HEK293 (cell line): ENCODE results near the gene STK4.

Source experiments
- CTCF ChIA-PET: fragments of 350-600 bp; formaldehyde crosslinking; extraction: SDS; loops from one replicate; lab custom pipeline; 2021; ENCODE audit warnings: antibody characterized with exemption; lab: Yijun Ruan, JAX
- POLR2A ChIA-PET: fragments of 300-600 bp; formaldehyde crosslinking; extraction: SDS; loops from one replicate; lab custom pipeline; 2020; ENCODE audit warnings: antibody characterized with exemption, inconsistent platforms; lab: Yijun Ruan, JAX
- H3K27ac ChIP-seq: fragments of 200-500 bp; sonication (Bioruptor generic); 2 replicates; pipeline ENCODE4 v1.5.1; 2014; ENCODE audit warnings: low read depth, low read length, control low read depth, inconsistent platforms; ENCODE audit errors: extremely low read depth
- H3K36me3 ChIP-seq, 2 experiments: fragments of 200-500 bp in 1 of 2; sonication (Bioruptor generic) in 1 of 2; 1 replicate in 1 of 2; 2 replicates in 1 of 2; pipeline ENCODE4 v1.5.1; 2014 to 2017; ENCODE audit warnings: inconsistent platforms in 2 of 2, low read length in 2 of 2; ENCODE audit not compliant: control insufficient read depth in 2 of 2, insufficient read depth in 1 of 2
- H3K4me1 ChIP-seq: fragments of 200-500 bp; sonication (Bioruptor generic); 2 replicates; pipeline ENCODE4 v1.5.1; 2014; ENCODE audit warnings: mild to moderate bottlenecking, low read length, inconsistent platforms; ENCODE audit not compliant: control insufficient read depth, insufficient read depth
- H3K4me3 ChIP-seq: 2 replicates; pipeline ENCODE4 v1.5.1; 2011; ENCODE audit warnings: low read depth, mild to moderate bottlenecking, control low read depth, low read length, moderate library complexity
- H3K9me3 ChIP-seq: fragments of 200-500 bp; sonication (Bioruptor generic); 2 replicates; pipeline ENCODE4 v1.5.1; 2014; ENCODE audit warnings: low read depth, low read length, inconsistent platforms; ENCODE audit not compliant: control insufficient read depth, insufficient read depth
- KLF10 ChIP-seq: fragments of 450-650 bp; IDR thresholded peaks from 2 replicates; pipeline ENCODE4 v1.5.1; 2018; ENCODE audit warnings: missing biosample characterization, mild to moderate bottlenecking, missing genetic modification characterization
- MEIS1 ChIP-seq: sonication (generic); formaldehyde crosslinking; IDR thresholded peaks from 2 replicates; pipeline ENCODE4 v1.8.1; 2022; ENCODE audit warnings: missing genetic modification reagents, mild to moderate bottlenecking, borderline replicate concordance
- MZF1 ChIP-seq: fragments of 450-650 bp; formaldehyde crosslinking; IDR thresholded peaks from 2 replicates; pipeline ENCODE4 v1.5.1; 2017; ENCODE audit warnings: missing biosample characterization, missing genetic modification characterization, borderline replicate concordance
- SP7 ChIP-seq: fragments of 450-650 bp; formaldehyde crosslinking; IDR thresholded peaks from 2 replicates; pipeline ENCODE4 v1.5.1; 2016; ENCODE audit warnings: missing biosample characterization, missing genetic modification characterization
- ZBTB20 ChIP-seq: fragments of 450-650 bp; formaldehyde crosslinking; IDR thresholded peaks from 2 replicates; pipeline ENCODE4 v1.5.1; 2016; ENCODE audit warnings: missing biosample characterization, missing genetic modification characterization
- ZBTB26 ChIP-seq: fragments of 450-650 bp; formaldehyde crosslinking; optimal IDR thresholded peaks from 2 replicates; pipeline ENCODE3; 2016; ENCODE audit warnings: missing biosample characterization, mild to moderate bottlenecking, missing genetic modification characterization
- ZNF121 ChIP-seq: fragments of 450-650 bp; formaldehyde crosslinking; IDR thresholded peaks from 2 replicates; pipeline ENCODE4 v1.5.1; 2016; ENCODE audit warnings: missing biosample characterization, missing genetic modification characterization
- ZNF157 ChIP-seq: fragments of 450-650 bp; formaldehyde crosslinking; IDR thresholded peaks from 2 replicates; pipeline ENCODE4 v1.5.1; 2016; ENCODE audit warnings: missing biosample characterization, missing genetic modification characterization
- ZNF16 ChIP-seq: fragments of 450-650 bp; formaldehyde crosslinking; IDR thresholded peaks from 2 replicates; pipeline ENCODE4 v1.5.1; 2016; ENCODE audit warnings: low read depth, missing biosample characterization, missing genetic modification characterization
- ZNF169 ChIP-seq: fragments of 450-650 bp; formaldehyde crosslinking; IDR thresholded peaks from 2 replicates; pipeline ENCODE4 v1.5.1; 2016; ENCODE audit warnings: missing biosample characterization, missing genetic modification characterization
- ZNF174 ChIP-seq: fragments of 450-650 bp; formaldehyde crosslinking; IDR thresholded peaks from 2 replicates; pipeline ENCODE4 v1.5.0; 2017; ENCODE audit warnings: missing biosample characterization, mild to moderate bottlenecking, missing genetic modification characterization
- ZNF280C ChIP-seq: fragments of 450-650 bp; formaldehyde crosslinking; IDR thresholded peaks from 2 replicates; pipeline ENCODE4 v1.5.1; 2016; ENCODE audit warnings: missing biosample characterization, missing genetic modification characterization
- ZNF354C ChIP-seq: fragments of 450-650 bp; formaldehyde crosslinking; IDR thresholded peaks from 2 replicates; pipeline ENCODE4 v1.5.1; 2016; ENCODE audit warnings: missing biosample characterization, missing genetic modification characterization, low read depth, borderline replicate concordance
- ZNF366 ChIP-seq: fragments of 450-650 bp; formaldehyde crosslinking; conservative IDR thresholded peaks from 2 replicates; pipeline ENCODE4 v1.5.1; 2016; ENCODE audit warnings: missing biosample characterization, missing genetic modification characterization
- ZNF776 ChIP-seq: fragments of 450-650 bp; formaldehyde crosslinking; IDR thresholded peaks from 2 replicates; pipeline ENCODE4 v1.5.0; 2017; ENCODE audit warnings: missing biosample characterization, missing genetic modification characterization, borderline replicate concordance
- TF ChIP-seq, protein P1 (sequence below): fragments of 450-650 bp; formaldehyde crosslinking; IDR thresholded peaks from 2 replicates; pipeline ENCODE4 v1.5.1; 2016; ENCODE audit warnings: missing biosample characterization, missing genetic modification characterization
- TF ChIP-seq, protein P2 (sequence below): fragments of 450-650 bp; formaldehyde crosslinking; IDR thresholded peaks from 2 replicates; pipeline ENCODE4 v1.5.0; 2017; ENCODE audit warnings: missing biosample characterization, missing genetic modification characterization, borderline replicate concordance

STK4 gene

DNA sequence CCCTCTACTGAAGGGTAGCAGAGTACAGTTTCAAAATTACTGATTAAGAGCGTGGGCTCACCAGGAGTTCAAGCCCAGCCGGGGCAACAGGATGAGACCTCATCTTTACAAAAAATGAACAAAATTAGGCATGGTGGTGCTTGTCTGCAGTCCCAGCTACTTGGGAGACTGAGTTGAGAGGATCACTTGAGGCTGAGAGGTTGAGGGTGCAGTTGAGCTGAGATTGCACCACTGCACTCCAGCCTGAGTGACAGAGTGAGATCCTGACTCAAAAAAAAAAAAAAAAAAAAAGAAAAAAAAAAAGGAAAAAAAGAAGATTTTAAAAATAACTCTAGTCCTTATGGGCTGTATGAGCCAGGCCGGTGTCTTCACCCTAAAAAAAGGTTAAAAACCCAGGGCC lies 37.7 kb upstream of the STK4 start:
- CTCF ChIA-PET: no interaction called here
- no peaks in the 10 kb centered on the region for H3K4me1 ChIP-seq
- H3K36me3 ChIP-seq: peaks cover 0 to 57% of the 10 kb centered on the region in 2 experiments; a peak in 2 of 3 replicates
- TF ChIP-seq KLF10 (tag by site-specific recombination) (no peak), ZNF776 (no peak), ZNF16 (tag by site-specific recombination) (no peak), ZNF366 (no peak), ZNF157 (tag by site-specific recombination) (no peak), SP7 (no peak)
- TF ChIP-seq, protein P1, sequence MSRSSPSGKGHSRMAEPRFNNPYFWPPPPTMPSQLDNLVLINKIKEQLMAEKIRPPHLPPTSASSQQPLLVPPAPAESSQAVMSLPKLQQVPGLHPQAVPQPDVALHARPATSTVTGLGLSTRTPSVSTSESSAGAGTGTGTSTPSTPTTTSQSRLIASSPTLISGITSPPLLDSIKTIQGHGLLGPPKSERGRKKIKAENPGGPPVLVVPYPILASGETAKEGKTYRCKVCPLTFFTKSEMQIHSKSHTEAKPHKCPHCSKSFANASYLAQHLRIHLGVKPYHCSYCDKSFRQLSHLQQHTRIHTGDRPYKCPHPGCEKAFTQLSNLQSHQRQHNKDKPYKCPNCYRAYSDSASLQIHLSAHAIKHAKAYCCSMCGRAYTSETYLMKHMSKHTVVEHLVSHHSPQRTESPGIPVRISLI (tag by site-specific recombination): 0 out of 2 replicates have a peak, but pooled peaks have one; percentile 11
- POLR2A ChIA-PET: interaction anchor here (0.6 kb wide), 1 partner anchor 910 kb away, joined by 6 read pairs; no protein-coding TSS in a partner anchor
- no peak overlapping the region for H3K27ac ChIP-seq
- H3K4me3 ChIP-seq: no peak overlapping the region
- no peaks in the 10 kb centered on the region for H3K9me3 ChIP-seq

- CTCF ChIA-PET: no interaction called here
- Histone ChIP-seq H3K4me3 (no peak overlapping the region), H3K36me3 (peaks cover 0 to 56% of the 10 kb centered on the region in 2 experiments; a peak in 2 of 3 replicates), H3K4me1 (no peaks in the 10 kb centered on the region), H3K27ac (no peak overlapping the region), H3K9me3 (no peaks in the 10 kb centered on the region)
- TF ChIP-seq ZNF280C (no peak), ZBTB26 (no peak), ZNF121 (tag by site-specific recombination) (no peak), ZNF174 (no peak), ZNF776 (no peak), ZNF366 (no peak), MEIS1 (CRISPR knock-in tag) (no peak), ZNF354C (no peak), ZNF169 (no peak), MZF1 (tag by site-specific recombination) (no peak), ZBTB20 (tag by site-specific recombination) (no peak)
- TF ChIP-seq, protein P2, sequence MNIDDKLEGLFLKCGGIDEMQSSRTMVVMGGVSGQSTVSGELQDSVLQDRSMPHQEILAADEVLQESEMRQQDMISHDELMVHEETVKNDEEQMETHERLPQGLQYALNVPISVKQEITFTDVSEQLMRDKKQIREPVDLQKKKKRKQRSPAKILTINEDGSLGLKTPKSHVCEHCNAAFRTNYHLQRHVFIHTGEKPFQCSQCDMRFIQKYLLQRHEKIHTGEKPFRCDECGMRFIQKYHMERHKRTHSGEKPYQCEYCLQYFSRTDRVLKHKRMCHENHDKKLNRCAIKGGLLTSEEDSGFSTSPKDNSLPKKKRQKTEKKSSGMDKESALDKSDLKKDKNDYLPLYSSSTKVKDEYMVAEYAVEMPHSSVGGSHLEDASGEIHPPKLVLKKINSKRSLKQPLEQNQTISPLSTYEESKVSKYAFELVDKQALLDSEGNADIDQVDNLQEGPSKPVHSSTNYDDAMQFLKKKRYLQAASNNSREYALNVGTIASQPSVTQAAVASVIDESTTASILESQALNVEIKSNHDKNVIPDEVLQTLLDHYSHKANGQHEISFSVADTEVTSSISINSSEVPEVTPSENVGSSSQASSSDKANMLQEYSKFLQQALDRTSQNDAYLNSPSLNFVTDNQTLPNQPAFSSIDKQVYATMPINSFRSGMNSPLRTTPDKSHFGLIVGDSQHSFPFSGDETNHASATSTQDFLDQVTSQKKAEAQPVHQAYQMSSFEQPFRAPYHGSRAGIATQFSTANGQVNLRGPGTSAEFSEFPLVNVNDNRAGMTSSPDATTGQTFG (tag by site-specific recombination): no peak
- POLR2A ChIA-PET: no interaction called here
These were observed 35.7 kb upstream of the STK4 start for GRCh38 chr20:44930517-44931168.
